ENCODE measurements around the gene OSBPL9.
"Not testable (repeated sequence)": the region's sequence is repeated elsewhere in the genome, so short reads cannot be mapped to it uniquely, and the experiment has no call there.

Gene OSBPL9

GRCh38 chr1:51731998-51732397 lies 115.1 kb downstream of the OSBPL9 start:
- peaks cover 13 to 21% of the 10 kb centered on the region in 2 experiments for H3K4me1 ChIP-seq (ENCODE audit: control insufficient read depth in 1 of 2, insufficient read depth in 1 of 2, low read depth in 1 of 2, low read length in 1 of 2)
- no peak for TF ChIP-seq CTCF (IDR thresholded peaks at IDR 0.05)

GRCh38 chr1:51732701-51733425 lies 116.0 kb downstream of the OSBPL9 start:
- H3K9me3 ChIP-seq = no peaks in the 10 kb centered on the region
- H3K4me3 ChIP-seq (ENCODE audit: low read depth in 1 of 2, low read length in 1 of 2) = no peak overlapping the region
- TF ChIP-seq CTCF (IDR thresholded peaks at IDR 0.05) = no peak
- H3K36me3 ChIP-seq = no peaks in the 10 kb centered on the region
- H3K27ac ChIP-seq = no peak overlapping the region
- peaks cover 13 to 21% of the 10 kb centered on the region in 2 experiments for H3K4me1 ChIP-seq (ENCODE audit: control insufficient read depth in 1 of 2, insufficient read depth in 1 of 2, low read depth in 1 of 2, low read length in 1 of 2)
- no peaks in the 10 kb centered on the region for H3K27me3 ChIP-seq

More at GRCh38 chr1:51731998-51732397, 115.1 kb downstream of the OSBPL9 start:
- no peak overlapping the region for H3K4me3 ChIP-seq (ENCODE audit: low read depth in 1 of 2, low read length in 1 of 2)
- no peaks in the 10 kb centered on the region for H3K36me3 ChIP-seq
- H3K27ac ChIP-seq = no peak overlapping the region
- H3K9me3 ChIP-seq = no peaks in the 10 kb centered on the region
- no peaks in the 10 kb centered on the region for H3K27me3 ChIP-seq

- H3K27ac ChIP-seq; H3K9me3 ChIP-seq; H3K36me3 ChIP-seq; H3K4me3 ChIP-seq (ENCODE audit: low read depth in 1 of 2, low read length in 1 of 2); H3K27me3 ChIP-seq: not testable (repeated sequence)
- H3K4me1 ChIP-seq (ENCODE audit: control insufficient read depth in 1 of 2, insufficient read depth in 1 of 2, low read depth in 1 of 2, low read length in 1 of 2) = peaks cover 13 to 19% of the 10 kb centered on the region in 2 experiments
These were observed 116.5 kb downstream of the OSBPL9 start for GRCh38 chr1:51733426-51733774.

GRCh38 chr1:51733793-51734522 lies 117.1 kb downstream of the OSBPL9 start:
- Histone ChIP-seq H3K4me3 (ENCODE audit: low read depth in 1 of 2, low read length in 1 of 2) (no peak overlapping the region), H3K36me3 (no peaks in the 10 kb centered on the region), H3K9me3 (no peaks in the 10 kb centered on the region), H3K27me3 (no peaks in the 10 kb centered on the region), H3K27ac (no peak overlapping the region), H3K4me1 (ENCODE audit: control insufficient read depth in 1 of 2, insufficient read depth in 1 of 2, low read depth in 1 of 2, low read length in 1 of 2) (peaks cover 8 to 14% of the 10 kb centered on the region in 2 experiments)
- no peak for TF ChIP-seq CTCF (IDR thresholded peaks at IDR 0.05)

GRCh38 chr1:51734896-51735745 lies 118.2 kb downstream of the OSBPL9 start:
- H3K4me1 ChIP-seq (ENCODE audit: control insufficient read depth in 1 of 2, insufficient read depth in 1 of 2, low read depth in 1 of 2, low read length in 1 of 2) = peaks cover 5 to 6% of the 10 kb centered on the region in 2 experiments
- H3K4me3 ChIP-seq (ENCODE audit: low read depth in 1 of 2, low read length in 1 of 2) = no peak overlapping the region
- H3K36me3 ChIP-seq = no peaks in the 10 kb centered on the region
- TF ChIP-seq CTCF (IDR thresholded peaks at IDR 0.05) = no peak
- H3K27ac ChIP-seq = no peak overlapping the region
- no peaks in the 10 kb centered on the region for H3K27me3 ChIP-seq
- H3K9me3 ChIP-seq = no peaks in the 10 kb centered on the region
